HT-29 (cell line): ENCODE data around the gene TMEM132D. TPM values are rescaled to one million over a fixed set of nuclear protein-coding genes. Genes with fewer than 3 reads are reported as not detected.
"Not testable (repeated sequence)": the region's sequence is repeated elsewhere in the genome, so short reads cannot be mapped to it uniquely, and the experiment has no call there.

ENCODE experiments used
- DNase-seq: peaks from one replicate; pipeline ENCODE4 v3.0.0-alpha.2; 2015; ENCODE audit warnings: low spot score
- small RNA-seq: library from RNA; depleted of rRNA; stranded (forward); fragments of <200 nt; gene quantifications from one replicate; pipeline ENCODE3, GENCODE V24; 2014
- total RNA-seq: library from RNA; depleted of rRNA; stranded (reverse); fragments of >200 nt; shearing (Covaris generic); gene quantifications from 2 replicates; pipeline ENCODE4 v1.2.3, GENCODE V29; 2014

Gene TMEM132D
- total RNA-seq, 1 experiment from 2014 or later, result not detected

GRCh38 chr12:129069886-129070285, 833.9 kb downstream of the TMEM132D start:
- no peak for DNase-seq

- no peak for DNase-seq
Observed at GRCh38 chr12:129068684-129069083, 835.1 kb downstream of the TMEM132D start.

- DNase-seq, result peak; percentile 2
Observed at GRCh38 chr12:129067491-129067890, 836.3 kb downstream of the TMEM132D start.

- DNase-seq, result no peak
Observed at GRCh38 chr12:129064209-129064855, 839.5 kb downstream of the TMEM132D start.

- DNase-seq, result no peak
Observed at GRCh38 chr12:129063600-129063999, 840.2 kb downstream of the TMEM132D start.

- no peak for DNase-seq
Observed at GRCh38 chr12:129053232-129053631, 850.6 kb downstream of the TMEM132D start.

- no peak for DNase-seq
Observed at GRCh38 chr12:129052373-129052772, 851.5 kb downstream of the TMEM132D start.

GRCh38 chr12:129049917-129050316, 853.9 kb downstream of the TMEM132D start:
- peak; percentile 60 for DNase-seq

- not testable (repeated sequence) for DNase-seq
Observed at GRCh38 chr12:129043334-129043733, 860.5 kb downstream of the TMEM132D start.

GRCh38 chr12:129036135-129036534, 867.7 kb downstream of the TMEM132D start:
- no peak for DNase-seq

- no peak for DNase-seq
Observed at GRCh38 chr12:129034558-129035289, 869.1 kb downstream of the TMEM132D start.

GRCh38 chr12:129028844-129029243, 875.0 kb downstream of the TMEM132D start:
- no peak for DNase-seq

GRCh38 chr12:129025055-129025454, 878.8 kb downstream of the TMEM132D start:
- no peak for DNase-seq

Small RNA genes lying within 50 kb of the gene (small RNA-seq; reads per million reads assigned to genes)
- not detected for gene RF02271
